IPS-20b (cell line): Measurements from ENCODE around the gene PHKB.

ENCODE experiments used
- H3K27ac ChIP-seq: one replicate; pipeline ENCODE4 v1.5.1; 2013; ENCODE audit warnings: low read length
- H3K27me3 ChIP-seq: 2 replicates; pipeline ENCODE4 v1.6.1; 2013; ENCODE audit warnings: mild to moderate bottlenecking, low read length, inconsistent platforms; ENCODE audit not compliant: insufficient read depth
- H3K36me3 ChIP-seq: 2 replicates; pipeline ENCODE4 v1.6.1; 2013; ENCODE audit warnings: low read depth, mild to moderate bottlenecking, inconsistent platforms, low read length, moderate library complexity; ENCODE audit not compliant: insufficient read depth
- H3K4me1 ChIP-seq: 2 replicates; pipeline ENCODE4 v1.6.1; 2013; ENCODE audit warnings: mild to moderate bottlenecking, control low read depth, inconsistent platforms, low read length, moderate library complexity; ENCODE audit not compliant: insufficient read depth
- H3K4me3 ChIP-seq: 2 replicates; pipeline ENCODE4 v1.5.1; 2013; ENCODE audit warnings: mild to moderate bottlenecking, low read length, inconsistent platforms
- H3K9ac ChIP-seq: 2 replicates; pipeline ENCODE4 v1.6.1; 2013; ENCODE audit warnings: low read depth, mild to moderate bottlenecking, inconsistent platforms, low read length, moderate library complexity
- H3K9me3 ChIP-seq: 2 replicates; pipeline ENCODE4 v1.6.1; 2013; ENCODE audit warnings: mild to moderate bottlenecking, low read depth, low read length, inconsistent platforms; ENCODE audit not compliant: insufficient read depth

Gene PHKB

DNA sequence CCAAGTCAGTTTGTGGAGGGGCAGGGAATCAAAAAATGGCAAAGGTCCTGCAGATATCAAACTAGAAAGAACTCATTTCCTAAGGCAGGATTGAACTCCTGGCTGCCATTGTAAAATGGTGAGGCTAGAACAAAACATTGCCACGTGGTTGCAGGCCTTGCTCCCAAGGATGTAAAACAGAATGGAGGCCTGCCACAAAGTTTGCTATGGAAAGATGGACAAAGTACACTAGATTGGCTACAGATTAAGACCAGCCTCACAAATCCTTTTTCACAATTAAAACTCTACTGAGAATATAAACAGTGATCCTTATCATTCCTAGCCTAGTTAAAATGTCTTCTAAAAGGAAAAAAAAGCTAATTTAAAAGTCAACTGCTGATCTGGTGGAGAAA lies 30.9 kb downstream of the PHKB start:
- Histone ChIP-seq H3K27ac (peak overlapping the region; percentile 28), H3K4me1 (peaks cover 19% of the 10 kb centered on the region; the same call in 1 of the 2 replicates), H3K36me3 (no peaks in the 10 kb centered on the region; the same call in 1 of the 2 replicates), H3K4me3 (peak overlapping the region; percentile 0; the same call in 1 of the 2 replicates), H3K27me3 (no peaks in the 10 kb centered on the region), H3K9ac (peak overlapping the region; percentile 35; the same call in 1 of the 2 replicates), H3K9me3 (peaks cover 22% of the 10 kb centered on the region; the same call in 1 of the 2 replicates)

DNA sequence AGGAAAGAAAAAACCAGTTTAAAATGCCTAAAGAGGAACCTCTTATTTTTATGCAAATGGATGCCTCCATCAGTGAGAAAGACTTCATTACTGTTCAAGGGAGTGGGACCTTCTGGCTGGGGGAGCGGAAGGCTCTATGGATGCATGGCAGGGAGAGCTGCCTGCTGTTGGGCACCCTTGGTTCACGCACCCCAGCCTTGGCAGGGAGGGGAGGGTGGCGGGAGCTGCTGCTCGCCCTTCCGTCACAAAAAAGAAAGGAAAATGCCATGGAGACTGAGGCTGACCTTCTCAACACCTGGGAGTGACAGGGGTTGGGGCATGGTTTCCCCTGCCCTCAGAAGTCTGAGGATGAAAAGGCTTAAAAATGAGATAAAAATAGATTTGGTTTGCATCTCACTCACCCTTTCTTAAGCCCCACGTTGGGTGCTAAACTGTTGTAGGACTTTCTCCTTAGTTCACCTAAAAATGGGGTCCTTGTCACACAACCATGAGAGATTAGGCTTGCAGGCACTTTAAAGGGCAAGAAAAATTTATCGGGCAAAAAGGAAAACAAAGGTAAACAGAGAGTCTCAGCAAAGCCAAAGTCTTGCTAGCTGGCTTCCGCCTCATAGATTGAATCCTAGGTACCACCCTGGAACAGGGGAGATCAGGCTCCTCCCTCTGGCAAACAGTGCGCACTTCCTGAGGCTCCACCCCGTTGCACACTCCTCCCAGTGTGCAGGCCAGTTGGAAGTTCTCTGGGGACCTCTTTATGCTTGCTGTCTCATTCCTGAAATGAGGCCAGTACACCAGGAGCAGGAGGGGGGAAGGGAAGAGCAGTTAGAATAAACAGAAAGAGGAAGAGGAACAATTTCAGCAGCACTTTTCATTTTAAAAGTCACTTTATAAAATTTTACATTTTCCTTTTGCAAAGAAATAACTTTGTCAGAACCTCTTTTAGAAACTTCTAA lies 31.6 kb downstream of the PHKB start:
- H3K9me3 ChIP-seq, result peaks cover 22% of the 10 kb centered on the region; the same call in 1 of the 2 replicates
- H3K27me3 ChIP-seq, result no peaks in the 10 kb centered on the region
- no peaks in the 10 kb centered on the region; the same call in 1 of the 2 replicates for H3K36me3 ChIP-seq
- peak overlapping the region; percentile 49 for H3K27ac ChIP-seq
- H3K4me3 ChIP-seq, result peak overlapping the region; percentile 0; the same call in 1 of the 2 replicates
- peak overlapping the region; percentile 8; the same call in 1 of the 2 replicates for H3K9ac ChIP-seq
- peaks cover 19% of the 10 kb centered on the region; the same call in 1 of the 2 replicates for H3K4me1 ChIP-seq

DNA sequence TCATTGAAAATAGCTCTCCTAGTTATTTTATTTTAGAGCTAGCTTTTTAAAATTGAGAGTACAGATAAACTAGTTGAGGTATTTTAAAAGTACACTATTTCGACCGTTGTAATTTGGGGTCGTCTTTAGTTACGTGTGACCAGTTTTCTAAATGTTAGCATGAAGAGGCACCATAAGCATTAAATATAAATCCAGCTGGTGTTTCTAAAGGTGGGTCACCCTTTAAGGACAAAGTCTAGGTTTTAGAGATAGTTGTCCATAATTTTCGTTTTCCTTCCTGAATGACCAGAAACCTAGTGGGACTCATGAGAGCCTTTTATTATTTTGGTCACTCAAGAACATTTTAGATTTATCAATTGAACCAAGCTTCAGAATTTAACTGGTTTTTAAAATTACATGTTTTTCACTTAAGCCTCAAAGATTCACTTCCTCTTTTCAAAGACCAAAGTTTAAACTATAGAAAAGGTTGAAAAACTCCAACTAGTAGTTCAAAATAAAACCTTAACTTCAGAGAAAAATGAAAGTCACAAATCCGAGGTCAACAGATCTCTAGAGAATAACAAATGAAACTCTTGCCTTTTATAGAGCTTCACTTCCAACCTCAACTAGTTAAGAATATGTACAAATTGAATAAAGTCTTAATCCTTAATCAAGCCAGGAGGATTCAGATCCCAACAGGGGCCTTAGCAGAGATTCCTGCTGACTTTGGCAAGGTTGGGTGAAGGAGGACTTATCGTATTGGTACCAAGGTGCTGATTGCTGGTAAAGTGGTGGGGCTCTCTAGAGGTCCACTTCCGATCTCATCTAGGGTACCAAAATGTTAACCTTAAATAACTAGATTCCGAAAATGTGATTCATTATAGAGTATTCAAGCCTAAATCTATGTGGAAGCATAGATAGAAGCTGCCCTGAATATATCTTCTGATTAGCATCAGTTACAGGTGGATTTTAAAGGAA lies 32.5 kb downstream of the PHKB start:
- Histone ChIP-seq H3K4me3 (no peak overlapping the region), H3K27ac (no peak overlapping the region), H3K36me3 (no peaks in the 10 kb centered on the region; the same call in none of the 2 replicates), H3K9ac (no peak overlapping the region), H3K4me1 (peaks cover 19% of the 10 kb centered on the region; the same call in 1 of the 2 replicates), H3K9me3 (peaks cover 19% of the 10 kb centered on the region; the same call in 1 of the 2 replicates), H3K27me3 (no peaks in the 10 kb centered on the region)

DNA sequence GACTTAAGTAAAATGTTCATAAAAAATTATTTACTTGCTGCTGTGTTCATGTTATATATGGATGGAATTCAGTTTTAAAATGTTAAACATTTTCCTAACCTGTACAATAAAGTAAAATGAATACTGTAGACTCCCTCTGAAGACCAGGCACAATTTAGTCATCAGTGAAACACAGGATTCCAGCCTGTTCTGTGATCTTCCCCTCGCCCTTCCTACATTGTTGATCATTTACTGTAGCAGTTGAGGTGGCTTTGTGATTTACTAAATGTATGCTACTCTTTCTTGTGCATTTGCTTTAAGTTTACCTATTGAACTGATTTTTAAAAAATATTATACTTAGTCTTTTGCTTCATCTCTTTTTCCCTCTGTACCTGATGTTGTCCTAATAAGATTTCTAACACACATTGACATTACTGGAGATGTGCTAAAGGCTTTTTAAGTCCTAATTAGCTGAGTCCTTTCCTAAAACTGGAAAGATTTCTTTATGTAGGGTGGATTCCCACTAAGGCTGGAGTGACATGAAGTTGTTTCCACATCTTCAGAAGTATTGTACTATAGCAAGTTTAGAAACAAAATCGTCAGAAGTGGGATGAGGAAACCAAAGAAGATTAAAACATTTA lies 38.1 kb downstream of the PHKB start:
- H3K9me3 ChIP-seq, result no peaks in the 10 kb centered on the region
- H3K27ac ChIP-seq, result no peak overlapping the region
- H3K9ac ChIP-seq, result no peak overlapping the region

DNA sequence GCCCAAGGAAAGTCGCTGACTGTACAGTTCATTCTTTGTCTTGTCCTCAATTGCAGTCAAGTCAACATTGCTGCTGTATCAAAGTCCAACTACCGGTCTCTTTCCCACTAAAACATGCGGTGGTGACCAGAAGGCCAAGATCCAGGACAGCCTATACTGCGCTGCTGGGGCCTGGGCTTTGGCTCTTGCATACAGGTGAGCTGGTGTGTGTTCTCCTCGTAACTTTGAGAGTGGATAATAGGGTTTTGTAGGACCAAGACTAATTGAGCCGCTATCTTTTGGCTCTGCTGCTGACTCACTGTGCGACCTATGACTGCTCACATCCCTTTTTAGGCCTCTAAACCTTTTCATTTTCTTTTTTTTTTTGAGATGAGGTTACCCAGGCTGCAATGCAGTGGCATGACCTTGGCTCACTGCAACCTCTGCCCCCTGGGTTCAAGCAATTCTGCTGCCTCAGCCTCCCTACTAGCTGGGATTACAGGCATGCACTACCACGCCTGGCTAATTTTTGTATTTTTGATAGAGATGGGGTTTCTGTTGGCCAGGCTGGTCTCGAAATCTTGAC lies 38.7 kb downstream of the PHKB start:
- Histone ChIP-seq H3K9ac (no peak overlapping the region), H3K36me3 (peaks cover 42% of the 10 kb centered on the region), H3K27ac (no peak overlapping the region), H3K27me3 (no peaks in the 10 kb centered on the region), H3K4me3 (no peak overlapping the region), H3K9me3 (no peaks in the 10 kb centered on the region), H3K4me1 (no peaks in the 10 kb centered on the region; the same call in 1 of the 2 replicates)

More for the DNA sequence above, 38.1 kb downstream of the PHKB start:
- no peaks in the 10 kb centered on the region for H3K27me3 ChIP-seq
- no peaks in the 10 kb centered on the region; the same call in 1 of the 2 replicates for H3K4me1 ChIP-seq
- no peak overlapping the region for H3K4me3 ChIP-seq
- peaks cover 36% of the 10 kb centered on the region for H3K36me3 ChIP-seq

DNA sequence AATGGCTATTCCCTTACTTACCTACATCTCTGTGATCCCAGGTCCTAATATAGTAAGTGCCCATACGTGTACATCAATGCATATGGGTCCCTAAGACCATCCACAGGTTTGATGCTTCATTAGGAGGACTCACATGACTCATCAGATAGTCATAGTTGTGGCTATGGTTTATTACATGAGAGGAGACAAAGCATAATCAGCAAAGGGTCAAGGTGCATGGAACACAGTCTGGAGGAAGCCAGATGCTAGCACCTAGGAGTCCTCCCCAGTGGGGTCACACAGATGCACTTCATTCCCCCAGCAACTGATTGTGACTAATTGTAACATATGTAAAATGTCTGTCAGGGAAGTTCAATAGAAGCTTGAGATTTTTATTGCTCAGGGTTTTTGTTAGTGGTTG lies 42.8 kb downstream of the PHKB start:
- Histone ChIP-seq H3K4me1 (no peaks in the 10 kb centered on the region; the same call in 1 of the 2 replicates), H3K9me3 (no peaks in the 10 kb centered on the region), H3K27ac (no peak overlapping the region), H3K9ac (no peak overlapping the region), H3K4me3 (no peak overlapping the region), H3K36me3 (peaks cover 42% of the 10 kb centered on the region), H3K27me3 (no peaks in the 10 kb centered on the region)

DNA sequence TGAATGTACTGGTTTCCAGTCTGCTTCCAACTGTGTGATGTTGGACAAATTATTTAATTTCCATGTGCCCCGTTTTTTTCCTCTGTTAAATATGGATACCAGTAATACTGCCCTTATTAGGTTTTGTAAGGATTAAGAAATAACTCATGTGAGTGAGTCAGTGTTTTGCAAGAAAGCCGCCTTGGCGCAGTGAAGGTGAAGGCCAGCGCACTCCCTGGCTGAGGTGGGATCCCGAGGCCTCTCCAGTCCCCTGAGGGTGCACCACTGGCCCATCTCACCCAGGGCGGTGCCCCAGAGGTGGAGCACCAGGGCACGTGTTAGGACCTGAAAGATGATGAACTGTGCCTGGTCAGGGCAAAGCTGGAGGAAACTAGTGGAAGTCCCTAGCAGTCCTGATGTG lies 43.5 kb downstream of the PHKB start:
- no peak overlapping the region for H3K4me3 ChIP-seq
- H3K27ac ChIP-seq, result no peak overlapping the region
- H3K36me3 ChIP-seq, result peaks cover 41% of the 10 kb centered on the region
- no peaks in the 10 kb centered on the region; the same call in 1 of the 2 replicates for H3K4me1 ChIP-seq
- no peaks in the 10 kb centered on the region for H3K27me3 ChIP-seq
- H3K9ac ChIP-seq, result no peak overlapping the region
- H3K9me3 ChIP-seq, result no peaks in the 10 kb centered on the region

DNA sequence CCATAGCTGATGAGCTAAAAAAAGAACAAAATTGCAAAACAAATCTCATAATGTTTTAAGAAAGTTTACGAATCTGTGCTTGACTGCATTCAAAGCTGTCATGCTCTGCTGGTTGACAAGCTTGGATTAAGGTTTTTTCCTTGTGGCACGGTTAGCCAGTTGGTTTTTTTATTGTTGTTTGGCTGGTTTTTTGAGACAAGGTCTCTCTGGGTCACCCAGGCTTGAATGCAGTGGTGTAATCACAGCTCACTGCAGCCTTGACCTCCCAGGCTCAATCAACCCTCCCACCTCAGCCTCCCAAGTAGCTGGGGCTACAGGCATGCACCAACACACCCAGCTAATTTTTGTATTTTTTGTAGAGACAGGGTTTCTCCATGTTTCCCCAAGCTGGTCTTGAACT lies 45.7 kb downstream of the PHKB start:
- peaks cover 28% of the 10 kb centered on the region for H3K36me3 ChIP-seq
- peaks cover 3% of the 10 kb centered on the region; the same call in 1 of the 2 replicates for H3K4me1 ChIP-seq
- H3K9ac ChIP-seq, result no peak overlapping the region
- no peak overlapping the region for H3K4me3 ChIP-seq
- no peak overlapping the region for H3K27ac ChIP-seq
- H3K27me3 ChIP-seq, result no peaks in the 10 kb centered on the region
- no peaks in the 10 kb centered on the region for H3K9me3 ChIP-seq

DNA sequence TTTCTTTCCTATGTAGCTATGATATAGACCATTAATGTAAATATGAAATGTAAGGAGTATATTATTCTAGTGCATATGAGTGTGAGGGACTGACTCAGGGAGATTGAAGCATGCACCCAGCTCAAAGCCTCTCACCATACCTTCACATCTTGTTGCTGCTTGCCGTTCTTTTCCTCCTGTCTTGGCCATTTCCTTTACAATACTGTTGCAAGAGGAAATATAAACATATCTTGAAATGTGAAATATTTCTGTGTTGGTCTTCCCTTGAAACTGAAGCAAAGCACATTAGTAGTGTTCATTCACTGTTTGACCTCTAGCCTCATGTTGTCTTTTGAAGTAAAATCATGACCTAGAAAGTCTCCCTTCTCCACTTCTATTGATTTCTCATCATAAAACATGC lies 46.6 kb downstream of the PHKB start:
- no peaks in the 10 kb centered on the region for H3K27me3 ChIP-seq
- H3K9ac ChIP-seq, result no peak overlapping the region
- peaks cover 4% of the 10 kb centered on the region; the same call in 1 of the 2 replicates for H3K4me1 ChIP-seq
- peaks cover 32% of the 10 kb centered on the region for H3K36me3 ChIP-seq
- no peak overlapping the region for H3K4me3 ChIP-seq
- no peaks in the 10 kb centered on the region for H3K9me3 ChIP-seq
- H3K27ac ChIP-seq, result no peak overlapping the region

DNA sequence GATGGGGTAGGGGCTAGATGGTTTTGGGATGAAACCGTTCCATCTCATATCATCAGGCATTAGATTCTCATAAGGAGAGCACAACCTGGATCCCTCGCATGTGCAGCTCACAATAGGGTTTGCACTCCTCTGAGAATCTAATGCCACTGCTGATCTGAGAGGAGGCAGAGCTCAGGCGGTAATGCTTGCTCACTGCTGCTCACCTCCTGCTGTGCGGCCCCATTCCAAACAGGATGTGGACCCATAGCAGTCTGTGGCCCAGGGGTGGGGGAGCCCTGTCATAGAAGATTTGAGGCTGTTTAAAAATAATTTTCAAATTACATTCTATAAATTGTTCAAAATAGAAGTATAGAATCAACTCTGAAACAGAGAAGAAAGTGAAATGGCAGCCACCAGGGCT lies 50.8 kb downstream of the PHKB start:
- H3K27me3 ChIP-seq, result no peaks in the 10 kb centered on the region
- peaks cover 14% of the 10 kb centered on the region; the same call in 1 of the 2 replicates for H3K36me3 ChIP-seq
- H3K4me3 ChIP-seq, result no peak overlapping the region
- peaks cover 4% of the 10 kb centered on the region; the same call in 1 of the 2 replicates for H3K4me1 ChIP-seq
- no peaks in the 10 kb centered on the region for H3K9me3 ChIP-seq
- no peak overlapping the region for H3K27ac ChIP-seq
- no peak overlapping the region for H3K9ac ChIP-seq
